ENCODE data around the gene CDK5RAP3.
"Not testable (repeated sequence)": the region's sequence is repeated elsewhere in the genome, so short reads cannot be mapped to it uniquely, and the experiment has no call there.

The CDK5RAP3 gene, protein sequence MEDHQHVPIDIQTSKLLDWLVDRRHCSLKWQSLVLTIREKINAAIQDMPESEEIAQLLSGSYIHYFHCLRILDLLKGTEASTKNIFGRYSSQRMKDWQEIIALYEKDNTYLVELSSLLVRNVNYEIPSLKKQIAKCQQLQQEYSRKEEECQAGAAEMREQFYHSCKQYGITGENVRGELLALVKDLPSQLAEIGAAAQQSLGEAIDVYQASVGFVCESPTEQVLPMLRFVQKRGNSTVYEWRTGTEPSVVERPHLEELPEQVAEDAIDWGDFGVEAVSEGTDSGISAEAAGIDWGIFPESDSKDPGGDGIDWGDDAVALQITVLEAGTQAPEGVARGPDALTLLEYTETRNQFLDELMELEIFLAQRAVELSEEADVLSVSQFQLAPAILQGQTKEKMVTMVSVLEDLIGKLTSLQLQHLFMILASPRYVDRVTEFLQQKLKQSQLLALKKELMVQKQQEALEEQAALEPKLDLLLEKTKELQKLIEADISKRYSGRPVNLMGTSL

DNA sequence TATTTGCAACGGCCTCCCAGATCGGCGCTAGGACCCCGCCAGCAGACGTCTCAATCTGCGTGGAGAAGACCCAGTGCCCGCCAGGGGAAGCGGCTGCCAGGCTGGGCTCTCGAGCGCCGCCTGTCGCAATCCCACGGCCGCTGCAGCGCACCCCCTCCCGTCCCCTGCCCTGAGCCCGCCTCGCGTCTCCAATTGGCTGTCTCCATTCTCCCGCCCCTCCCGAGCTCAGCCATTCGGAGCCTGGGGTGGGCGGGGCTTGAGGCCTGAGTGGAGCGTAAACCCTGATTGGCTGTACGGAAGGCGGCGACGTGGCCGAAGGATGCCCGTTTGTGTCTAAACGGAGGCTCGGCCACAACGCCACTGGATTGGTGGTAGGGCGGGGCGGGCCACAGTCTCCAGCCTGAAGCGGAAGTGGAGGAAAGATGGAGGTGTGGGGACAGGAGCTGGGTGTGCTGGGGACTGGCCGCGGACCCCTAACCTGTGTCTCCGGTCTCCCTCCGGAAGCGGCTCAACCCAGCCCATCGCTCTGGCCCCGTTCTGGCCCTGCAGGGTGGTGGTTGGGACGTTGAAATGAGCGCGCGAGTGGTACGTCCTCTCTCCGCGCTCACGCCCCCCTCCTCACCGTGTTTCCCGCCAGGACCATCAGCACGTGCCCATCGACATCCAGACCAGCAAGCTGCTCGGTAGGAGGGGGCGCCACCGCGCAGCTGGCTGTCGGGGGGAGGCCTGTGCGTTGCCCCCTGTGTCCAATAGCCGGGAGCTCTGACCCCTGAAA lies at the start of gene CDK5RAP3:
TSS of gene CDK5RAP3 (plus strand) at position 389 of the 775 bp plus-strand sequence. CDS start at position 423, 34 bp downstream.
- DNase-seq, result peak; percentile 99

DNA sequence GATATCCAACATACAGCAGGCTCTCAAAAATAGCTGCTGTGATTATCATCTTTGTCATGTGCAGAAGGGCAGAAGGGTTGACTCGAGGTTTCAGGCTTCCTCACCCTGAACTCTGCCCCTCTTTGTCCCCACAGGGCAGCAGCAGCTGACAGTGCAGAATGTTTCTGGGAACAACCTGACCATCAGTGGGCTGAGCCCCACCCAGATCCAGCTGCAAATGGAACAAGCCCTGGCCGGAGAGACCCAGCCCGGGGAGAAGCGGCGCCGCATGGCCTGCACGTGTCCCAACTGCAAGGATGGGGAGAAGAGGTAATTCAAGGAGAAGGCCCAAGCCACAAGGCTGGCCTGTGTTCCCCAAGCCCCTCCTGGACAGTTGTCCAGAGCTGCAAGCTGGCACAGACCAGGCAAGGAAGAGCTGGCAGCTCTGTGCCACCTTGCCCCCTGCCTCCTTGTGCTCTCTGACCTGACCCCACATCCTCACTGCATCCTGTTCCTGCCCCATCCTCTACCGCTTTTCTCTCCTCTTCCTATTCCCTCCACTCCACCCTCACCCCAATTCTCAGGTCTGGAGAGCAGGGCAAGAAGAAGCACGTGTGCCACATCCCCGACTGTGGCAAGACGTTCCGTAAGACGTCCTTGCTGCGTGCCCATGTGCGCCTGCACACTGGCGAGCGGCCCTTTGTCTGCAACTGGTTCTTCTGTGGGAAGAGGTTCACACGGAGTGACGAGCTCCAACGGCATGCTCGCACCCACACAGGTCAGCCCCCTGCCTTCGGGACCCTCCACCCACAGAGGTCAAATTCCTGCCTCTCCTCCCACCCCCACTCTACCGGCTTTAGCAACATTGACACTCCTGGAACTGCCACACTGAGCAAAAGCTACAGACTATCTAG lies 45.9 kb upstream of the CDK5RAP3 start:
- DNase-seq, result no peak

DNA sequence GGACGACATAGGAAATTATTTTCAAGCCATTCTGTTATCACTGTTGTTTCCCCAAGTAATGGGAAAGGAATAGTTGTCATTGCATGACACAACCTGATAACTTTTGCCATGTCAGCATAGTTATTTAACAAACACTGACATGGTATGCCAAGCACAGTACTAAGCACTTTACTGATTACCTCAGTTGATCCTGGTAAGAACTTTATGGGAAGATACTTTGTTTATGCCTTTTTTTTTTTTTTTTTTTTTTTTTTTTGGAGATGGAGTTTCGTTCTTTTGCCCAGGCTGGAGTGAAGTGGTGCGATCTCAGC lies 45.3 kb upstream of the CDK5RAP3 start:
- no peak for DNase-seq

DNA sequence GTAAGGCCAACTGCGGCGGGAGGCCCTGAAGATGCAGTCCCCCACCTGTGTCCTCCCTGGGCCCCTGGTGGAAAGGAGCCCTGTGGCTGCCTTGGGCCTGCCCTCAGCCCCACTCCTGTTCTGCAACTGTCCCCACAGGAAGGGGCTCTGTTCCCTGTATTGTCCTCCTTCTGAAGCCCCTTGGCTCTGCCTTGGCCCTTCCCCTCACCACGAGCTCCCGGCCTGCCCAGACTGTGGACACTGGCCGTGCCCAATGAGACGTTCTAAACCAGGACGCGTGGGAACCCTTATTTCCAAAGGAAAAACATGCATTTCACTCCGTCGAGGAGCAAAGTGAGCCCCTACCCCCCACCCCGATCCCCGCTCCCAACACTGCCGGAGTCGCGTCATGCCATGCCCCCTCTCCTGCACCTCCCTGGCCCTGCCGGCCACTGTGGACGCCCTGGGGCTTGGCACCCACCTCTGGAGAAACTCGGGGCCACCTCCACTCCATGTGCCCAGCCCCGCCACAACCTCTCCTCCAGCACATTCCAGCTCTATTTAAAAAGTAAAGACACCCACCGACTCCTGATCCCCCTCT lies 43.0 kb upstream of the CDK5RAP3 start:
- no peak for DNase-seq

DNA sequence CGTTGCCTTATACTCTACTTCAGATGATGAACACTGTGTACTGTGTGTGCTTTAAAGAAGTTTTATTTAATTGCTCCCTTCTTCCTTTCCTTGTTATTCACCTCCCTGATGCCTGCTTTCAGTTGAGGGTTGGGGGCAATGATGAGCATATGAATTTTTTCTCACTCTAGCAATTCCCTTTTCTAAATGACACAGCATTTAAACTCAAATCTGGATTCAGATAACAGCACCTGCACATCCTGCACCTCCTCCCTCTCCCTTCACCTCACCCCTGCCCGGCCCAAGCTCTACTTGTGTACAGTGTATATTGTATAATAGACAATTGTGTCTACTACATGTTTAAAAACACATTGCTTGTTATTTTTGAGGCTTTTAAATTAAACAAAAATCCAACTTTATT lies 42.5 kb upstream of the CDK5RAP3 start:
- no peak for DNase-seq

DNA sequence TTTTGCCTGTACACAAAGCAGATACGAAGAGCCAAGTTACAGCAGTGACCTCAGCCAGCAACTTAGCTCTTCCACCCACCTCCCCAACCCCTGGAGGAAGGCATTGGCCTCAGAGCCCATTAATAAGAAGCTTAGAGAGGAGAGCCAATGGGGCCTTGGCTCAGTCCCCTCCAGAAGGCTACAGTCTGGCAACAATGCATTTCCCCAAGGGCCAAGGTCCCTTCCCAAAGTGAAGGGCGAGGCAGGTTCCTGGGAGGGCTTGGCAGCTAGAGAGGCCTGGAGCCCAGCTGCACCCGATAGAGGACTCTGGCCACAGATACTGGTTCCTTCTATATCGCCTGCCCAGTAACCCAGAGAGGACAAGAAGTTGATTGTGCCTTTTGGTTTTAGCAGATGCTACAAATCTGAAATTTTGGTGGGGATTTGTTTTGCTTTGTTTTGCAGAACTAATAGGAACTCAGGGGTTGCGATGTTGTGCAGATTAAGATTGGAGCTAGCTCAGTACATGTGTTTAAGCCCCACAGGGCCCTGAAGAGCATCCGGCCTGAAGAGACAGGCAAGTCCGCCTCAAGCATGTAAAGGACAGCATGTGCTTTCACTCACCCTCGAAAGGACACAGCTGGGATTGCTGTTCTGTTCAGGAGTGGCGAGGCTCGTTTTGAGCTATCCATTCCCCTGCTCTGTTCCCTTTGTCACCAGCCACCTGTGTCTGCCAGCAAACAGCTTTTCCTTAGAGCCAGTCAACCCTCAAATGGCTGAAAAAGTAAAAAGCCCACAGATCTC lies 41.5 kb upstream of the CDK5RAP3 start:
- DNase-seq, result no peak

DNA sequence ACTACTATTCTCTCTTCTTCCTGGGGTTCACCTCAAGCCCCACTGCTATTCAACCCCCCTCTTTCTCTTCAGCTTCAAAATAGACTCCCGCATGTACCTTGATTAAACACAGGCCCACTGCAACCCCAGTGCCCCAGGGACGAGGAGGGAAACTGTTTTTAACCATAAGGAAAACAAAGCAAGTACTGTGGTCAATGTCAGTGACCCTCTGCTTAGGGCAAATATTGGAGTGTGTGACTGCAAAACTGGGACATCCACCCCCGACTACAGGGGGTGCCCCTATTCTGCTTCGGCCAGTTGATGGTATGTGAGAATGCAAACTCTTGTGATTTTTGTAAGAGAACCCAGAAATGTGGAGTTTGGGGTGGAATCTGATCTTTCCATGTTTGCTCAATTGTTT lies 39.1 kb upstream of the CDK5RAP3 start:
- DNase-seq, result no peak

DNA sequence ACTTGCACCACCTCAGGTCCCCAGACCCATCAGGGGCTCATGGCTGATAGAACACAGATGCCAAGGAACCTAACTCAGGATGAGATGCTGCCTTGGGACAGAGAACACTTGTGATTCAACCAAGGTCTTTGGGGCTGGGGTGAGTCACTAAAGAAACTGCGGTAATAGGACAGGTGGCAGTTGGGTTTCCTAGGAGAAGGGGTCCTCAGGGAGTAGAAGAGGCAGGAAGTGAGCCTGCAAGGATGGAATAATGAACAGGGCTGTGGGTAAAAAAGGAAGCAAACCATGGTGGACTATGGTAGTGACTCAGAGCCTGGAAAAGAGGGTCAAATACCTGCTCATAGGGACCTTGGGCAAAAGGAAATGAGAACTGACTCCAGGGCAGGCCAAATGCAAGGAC lies 36.1 kb upstream of the CDK5RAP3 start:
- no peak for DNase-seq

DNA sequence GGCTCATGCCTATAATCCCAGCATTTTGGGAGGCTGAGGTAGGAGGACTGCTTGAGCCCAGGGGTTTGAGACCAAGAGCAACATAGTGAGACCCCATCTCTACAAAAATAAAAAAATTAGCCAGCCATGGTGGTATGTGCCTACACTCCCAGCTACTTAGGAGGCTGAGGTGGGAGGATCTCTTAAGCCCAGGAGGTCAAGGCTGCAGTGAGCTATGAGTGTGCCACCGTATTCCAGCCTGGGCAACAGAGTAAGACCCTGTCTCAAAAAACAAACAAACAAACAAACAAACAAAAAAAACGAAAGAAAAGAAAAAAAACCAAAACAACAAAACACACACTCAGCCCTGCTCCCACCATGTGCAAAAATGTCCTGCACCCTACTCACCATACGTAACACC lies 35.4 kb upstream of the CDK5RAP3 start:
- DNase-seq, result not testable (repeated sequence)

DNA sequence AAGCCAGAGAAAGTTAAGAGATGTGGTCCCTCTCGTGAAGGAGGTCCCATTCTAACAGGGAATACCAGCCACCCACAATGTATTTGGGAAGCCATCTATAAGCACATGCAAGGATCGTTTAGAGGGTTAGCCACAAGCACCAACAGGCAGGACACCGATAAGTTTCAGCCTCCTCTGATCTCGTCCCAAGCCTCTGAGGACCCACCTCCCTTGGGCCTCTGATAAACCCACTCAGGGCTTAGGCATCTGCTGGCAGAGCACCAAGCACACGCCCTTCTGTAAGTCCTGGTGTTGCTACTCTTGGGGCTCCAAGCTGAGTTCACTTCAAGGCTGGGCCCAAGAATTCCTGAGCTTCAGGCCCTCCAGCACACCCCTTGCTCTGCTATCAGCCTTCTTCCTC lies 35.0 kb upstream of the CDK5RAP3 start:
- no peak for DNase-seq

DNA sequence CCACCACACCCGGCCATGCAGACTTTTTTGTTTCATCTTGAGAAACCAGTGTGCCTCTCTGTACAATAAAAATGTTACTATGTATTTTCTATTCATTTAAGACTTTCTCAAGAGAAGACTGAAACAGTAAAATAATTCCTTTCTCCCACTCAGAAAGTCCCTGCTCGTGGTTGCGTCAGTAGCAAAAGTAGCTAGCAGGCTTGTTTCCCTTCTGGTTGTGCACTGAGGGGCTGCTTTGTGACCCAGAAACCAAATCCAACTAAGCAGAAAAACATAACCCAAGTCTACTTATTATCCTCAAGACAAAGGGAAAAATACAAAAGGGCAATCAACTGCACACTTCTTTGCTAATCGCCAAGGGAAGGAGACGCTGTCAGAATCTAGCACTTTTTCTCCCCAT lies 33.0 kb upstream of the CDK5RAP3 start:
- DNase-seq, result no peak

DNA sequence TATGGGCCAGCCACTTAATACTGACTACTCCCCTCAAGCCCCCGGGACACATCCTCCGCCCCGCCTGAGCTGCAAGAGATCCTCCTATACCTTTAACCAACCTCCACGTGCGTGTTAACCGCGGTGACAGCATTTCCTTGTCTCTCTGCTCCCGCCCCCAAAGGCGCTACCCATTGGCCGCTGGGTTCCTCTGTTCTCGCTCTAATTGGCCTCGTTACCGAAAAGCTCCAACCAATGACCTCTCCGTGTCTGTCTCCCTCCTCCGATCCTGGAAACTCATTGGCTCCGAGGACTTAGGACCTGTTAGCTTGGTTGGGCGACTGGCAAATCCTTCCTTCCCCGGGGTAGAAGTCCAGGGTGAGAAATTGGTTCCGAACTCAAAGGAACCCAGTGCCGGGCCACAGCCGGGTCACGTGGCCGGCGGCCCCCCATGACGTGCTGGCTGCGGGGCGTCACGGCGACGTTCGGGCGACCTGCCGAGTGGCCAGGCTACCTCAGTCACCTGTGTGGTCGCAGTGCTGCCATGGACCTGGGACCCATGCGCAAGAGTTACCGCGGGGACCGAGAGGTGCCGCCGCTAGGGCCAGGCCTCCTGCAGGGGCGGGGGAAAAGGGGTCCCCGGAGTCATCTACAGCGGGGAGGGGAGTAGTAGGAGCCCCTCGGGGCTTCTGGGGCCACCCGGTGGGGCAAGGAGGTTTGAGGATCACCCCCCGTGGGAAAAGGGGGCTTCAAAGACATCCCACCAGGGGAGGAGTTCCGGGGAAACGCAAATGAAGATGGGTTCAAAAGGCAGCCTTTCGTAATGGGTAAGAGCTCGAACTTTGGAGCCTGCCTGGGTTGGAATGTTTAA lies 29.4 kb upstream of the CDK5RAP3 start, which contains the start of gene PNPO:
TSS of gene PNPO (plus strand) at position 326 of the 850 bp plus-strand sequence. CDS start at position 431, 105 bp downstream.
- peak; percentile 97 for DNase-seq

DNA sequence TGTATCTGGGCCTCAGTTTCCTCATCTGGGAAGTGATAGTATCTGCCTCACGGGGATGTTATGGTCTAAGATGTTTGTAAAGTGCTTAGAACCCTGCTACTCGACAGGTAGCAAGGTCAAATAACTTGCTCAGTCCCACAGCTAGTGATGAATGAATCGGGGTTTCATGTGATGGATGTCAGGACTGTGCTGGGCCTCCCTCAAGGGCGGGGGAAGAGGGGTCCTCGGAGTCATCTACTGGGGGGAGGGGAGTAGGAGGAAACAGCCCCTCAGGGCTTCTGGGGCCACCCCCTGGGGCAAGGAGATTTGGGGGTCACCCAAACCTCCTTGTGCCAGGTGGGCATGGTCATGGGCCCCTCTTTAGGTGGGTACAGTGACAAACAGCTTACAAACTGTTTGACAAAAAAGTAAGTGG lies 28.8 kb upstream of the CDK5RAP3 start:
- DNase-seq, result peak; percentile 26

DNA sequence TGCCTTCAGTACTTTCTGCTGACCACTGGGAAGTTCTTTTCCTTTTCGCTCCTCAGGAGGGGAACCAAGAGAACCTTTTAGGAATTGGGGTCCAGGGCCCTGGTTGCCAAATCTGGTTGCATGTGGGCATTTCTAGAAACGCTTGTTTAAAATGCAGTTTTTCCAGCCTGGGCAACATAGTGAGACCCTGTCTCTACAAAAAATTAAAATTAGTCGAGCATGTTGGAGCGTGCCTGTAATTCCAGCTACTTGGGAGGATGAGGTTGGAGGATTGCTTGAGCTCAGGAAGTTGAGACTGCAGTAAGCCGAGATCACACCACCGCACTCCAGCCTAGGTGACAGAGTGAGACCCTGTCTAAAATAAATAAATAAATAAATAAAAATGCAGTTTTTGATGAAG lies 28.3 kb upstream of the CDK5RAP3 start:
- no peak for DNase-seq

DNA sequence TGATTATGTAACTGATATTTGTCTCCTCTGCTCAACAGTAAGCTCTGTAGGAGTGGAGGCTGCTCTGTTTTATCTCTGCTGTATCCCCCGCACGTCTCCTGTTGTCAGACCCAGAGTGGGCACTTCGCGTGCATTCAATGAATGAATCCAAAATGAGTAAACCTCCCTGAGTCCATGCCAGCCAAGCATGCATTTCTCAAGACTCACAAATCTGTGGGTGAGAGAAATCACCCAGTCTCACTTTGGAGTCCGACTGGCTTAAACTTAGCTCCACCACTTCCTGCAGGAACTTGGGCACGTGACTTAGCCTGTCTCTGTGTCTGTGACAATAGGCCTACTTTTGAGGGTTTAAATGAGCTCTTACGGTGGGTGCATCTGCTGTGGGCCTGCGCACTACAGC lies 25.8 kb upstream of the CDK5RAP3 start:
- no peak for DNase-seq

DNA sequence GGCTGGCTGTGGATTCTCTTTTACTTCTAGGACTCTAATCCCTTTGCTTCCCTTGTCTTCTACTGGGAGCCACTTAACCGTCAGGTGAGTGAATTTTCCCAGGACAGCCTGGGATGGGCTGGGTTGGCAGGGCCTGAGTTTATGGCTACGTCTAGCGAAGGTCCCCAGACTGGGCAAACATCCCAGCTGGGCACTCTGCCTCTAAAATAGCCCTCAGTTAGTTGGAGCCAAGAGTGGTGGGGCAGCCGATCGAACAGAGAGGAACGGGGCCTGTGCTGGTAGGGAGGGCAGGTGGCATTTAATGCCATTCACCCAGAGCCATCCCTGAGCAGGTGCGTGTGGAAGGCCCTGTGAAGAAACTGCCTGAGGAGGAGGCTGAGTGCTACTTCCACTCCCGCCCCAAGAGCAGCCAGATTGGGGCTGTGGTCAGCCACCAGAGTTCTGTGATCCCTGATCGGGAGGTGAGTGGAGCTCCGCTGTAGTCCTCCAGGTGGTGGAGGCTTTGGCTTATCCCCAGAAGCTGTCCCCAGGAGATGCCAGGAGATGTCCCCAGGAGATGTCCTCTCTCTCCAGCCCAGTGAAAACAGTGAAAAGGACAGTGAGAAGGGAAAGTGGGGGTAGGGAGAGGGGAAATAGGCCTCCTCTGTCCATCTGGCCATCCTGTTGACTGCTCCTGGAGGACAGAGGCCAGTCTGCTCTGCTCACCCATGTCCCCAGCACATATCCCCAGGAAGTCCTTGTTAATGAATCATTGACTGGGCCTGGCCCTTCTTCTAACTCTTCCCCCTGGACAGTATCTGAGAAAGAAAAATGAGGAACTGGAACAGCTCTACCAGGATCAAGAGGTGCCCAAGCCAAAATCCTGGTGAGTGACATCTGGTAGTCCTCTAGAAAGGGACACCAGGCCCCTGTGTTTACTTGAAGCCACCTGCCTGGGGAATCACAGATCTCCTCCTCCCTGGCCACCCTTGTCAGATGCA lies 25.1 kb upstream of the CDK5RAP3 start:
- no peak for DNase-seq

DNA sequence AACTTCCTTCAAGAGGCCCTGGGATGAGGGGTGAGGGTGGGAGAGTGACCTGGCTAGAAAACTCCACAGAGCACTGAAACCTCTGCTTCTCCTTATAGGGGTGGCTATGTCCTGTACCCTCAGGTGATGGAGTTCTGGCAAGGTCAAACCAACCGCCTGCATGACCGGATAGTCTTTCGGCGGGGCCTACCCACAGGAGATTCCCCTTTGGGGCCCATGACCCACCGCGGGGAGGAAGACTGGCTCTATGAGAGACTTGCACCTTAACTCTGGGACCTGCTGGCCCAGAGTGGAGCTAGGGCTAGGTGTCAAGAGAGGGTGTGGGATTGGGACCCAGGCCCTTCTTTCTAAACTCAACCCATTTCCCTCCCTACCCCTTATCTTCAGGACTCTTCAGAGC lies 24.4 kb upstream of the CDK5RAP3 start:
- no peak for DNase-seq

DNA sequence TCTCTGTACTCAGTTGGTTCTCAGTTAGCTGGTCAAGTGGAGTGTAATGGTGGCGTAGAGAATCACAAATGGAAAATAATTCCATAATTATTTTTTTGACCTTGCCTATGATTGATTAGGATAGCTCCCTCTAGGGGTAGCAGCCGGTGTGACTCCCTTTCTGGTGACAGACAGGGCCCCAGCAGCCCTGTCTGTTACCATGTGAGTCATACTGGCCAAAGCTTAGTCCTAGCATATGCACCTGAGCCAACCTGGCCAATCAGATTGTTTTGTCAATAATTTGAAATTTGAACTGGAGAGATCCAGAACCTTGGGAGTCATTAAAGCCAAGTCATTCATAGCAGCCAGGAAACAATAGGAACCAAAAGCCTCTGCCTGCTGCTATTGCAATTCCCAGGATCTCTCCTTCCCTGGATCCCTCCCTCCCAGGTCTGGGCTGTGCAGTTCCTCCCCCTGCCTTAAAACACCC lies 23.9 kb upstream of the CDK5RAP3 start:
- peak; percentile 82 for DNase-seq

DNA sequence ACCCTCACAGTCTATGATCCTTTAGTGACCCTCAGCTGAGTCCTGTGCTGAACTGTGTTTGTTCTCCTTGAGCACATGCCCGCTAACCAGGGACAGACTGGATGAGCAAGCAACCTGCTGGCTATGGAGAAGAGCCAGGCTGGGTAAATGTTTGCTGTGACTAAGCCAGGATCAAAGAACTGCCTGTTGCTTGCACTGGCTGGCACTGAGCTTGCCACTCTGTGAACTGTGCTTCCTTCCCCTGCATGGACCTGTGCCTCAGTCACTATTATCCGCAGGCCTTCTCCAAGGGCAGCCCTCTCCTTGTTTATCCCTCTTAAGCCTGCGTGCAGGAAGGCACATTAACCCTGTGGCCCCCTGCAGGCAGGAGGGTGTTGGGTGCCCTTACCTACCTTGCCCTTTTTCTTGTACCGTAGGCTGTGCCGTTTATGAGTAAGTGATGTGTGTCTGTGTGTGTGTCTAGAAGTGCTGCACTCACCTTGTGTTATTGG lies 22.2 kb upstream of the CDK5RAP3 start:
- no peak for DNase-seq

Measured in stimulated activated CD4-positive, alpha-beta T cell treated with anti-CD3 and anti-CD28 coated beads, Interleukin-4, amount 100 ng/mL, for 24 hours (primary cell).